Glomerular endothelial cell (primary cell): ENCODE measurements around the gene FERMT3. TPM values are rescaled to one million over a fixed set of nuclear protein-coding genes. Genes with fewer than 3 reads are reported as not detected.
"Not testable (repeated sequence)": the region's sequence is repeated elsewhere in the genome, so short reads cannot be mapped to it uniquely, and the experiment has no call there.

ENCODE experiments used
- DNase-seq: peaks from one replicate; pipeline ENCODE4 v3.0.0-alpha.2; 2011; ENCODE audit warnings: low read depth, low spot score; ENCODE audit errors: extremely low read depth
- total RNA-seq: library from RNA; depleted of rRNA; stranded (reverse); fragments of >200 nt; gene quantifications from 2 replicates; pipeline ENCODE4 v1.2.3, GENCODE V29; 2015

Gene FERMT3
- total RNA-seq, 1 donor from 2014 or later = 38.9 TPM

GRCh38 chr11:64246621-64246870 lies 40.0 kb downstream of the FERMT3 start:
- DNase-seq = not testable (repeated sequence)

- no peak for DNase-seq
These were observed 40.6 kb downstream of the FERMT3 start, which contains the start of gene PPP1R14B for GRCh38 chr11:64246871-64247728. Gene PPP1R14B (minus strand): TSS chr11:64246943. CDS start chr11:64246673, 270 bp downstream.

- no peak for DNase-seq
These were observed 41.4 kb downstream of the FERMT3 start for GRCh38 chr11:64247729-64248531.

GRCh38 chr11:64248578-64248977 lies 42.1 kb downstream of the FERMT3 start:
- no peak for DNase-seq

- no peak for DNase-seq
These were observed 42.5 kb downstream of the FERMT3 start for GRCh38 chr11:64249038-64249437.

- DNase-seq = no peak
These were observed 43.3 kb downstream of the FERMT3 start for GRCh38 chr11:64249563-64250414.

GRCh38 chr11:64250415-64251015 lies 44.0 kb downstream of the FERMT3 start:
- no peak for DNase-seq

GRCh38 chr11:64251016-64251752 lies 44.7 kb downstream of the FERMT3 start, which contains the start of gene PLCB3:
Gene PLCB3 (plus strand): TSS chr11:64251530. CDS start chr11:64251650, 120 bp downstream.
- DNase-seq = no peak

- DNase-seq = no peak
These were observed 45.2 kb downstream of the FERMT3 start for GRCh38 chr11:64251753-64252002.

- no peak for DNase-seq
These were observed 45.7 kb downstream of the FERMT3 start for GRCh38 chr11:64252003-64252872.

- no peak for DNase-seq
These were observed 46.5 kb downstream of the FERMT3 start for GRCh38 chr11:64253043-64253442.

- DNase-seq = no peak
These were observed 47.0 kb downstream of the FERMT3 start for GRCh38 chr11:64253481-64253880.

- no peak for DNase-seq
These were observed 47.8 kb downstream of the FERMT3 start for GRCh38 chr11:64254326-64254725.

GRCh38 chr11:64255135-64256128 lies 48.9 kb downstream of the FERMT3 start:
- DNase-seq = no peak

GRCh38 chr11:64256300-64256699 lies 49.8 kb downstream of the FERMT3 start:
- no peak for DNase-seq

GRCh38 chr11:64258356-64258755 lies 51.8 kb downstream of the FERMT3 start:
- no peak for DNase-seq

GRCh38 chr11:64258946-64259532 lies 52.5 kb downstream of the FERMT3 start:
- no peak for DNase-seq
